Epithelial cell of esophagus (primary cell): ENCODE data around the gene OTOGL.

Source experiments
- DNase-seq: peaks from one replicate; pipeline ENCODE4 v3.0.0; 2010; ENCODE audit warnings: low read depth
- H3K4me3 ChIP-seq: 2 replicates; pipeline ENCODE4 v1.5.1; 2011; ENCODE audit warnings: mild to moderate bottlenecking, low read length, control low read depth
- TF ChIP-seq, protein P1 (sequence below): IDR thresholded peaks from 2 replicates; pipeline ENCODE4 v1.5.1; 2011; ENCODE audit warnings: low read depth, mild to moderate bottlenecking, low read length, control low read depth, inconsistent platforms; ENCODE audit not compliant: insufficient read depth; ENCODE audit errors: missing control alignments

The OTOGL gene

DNA sequence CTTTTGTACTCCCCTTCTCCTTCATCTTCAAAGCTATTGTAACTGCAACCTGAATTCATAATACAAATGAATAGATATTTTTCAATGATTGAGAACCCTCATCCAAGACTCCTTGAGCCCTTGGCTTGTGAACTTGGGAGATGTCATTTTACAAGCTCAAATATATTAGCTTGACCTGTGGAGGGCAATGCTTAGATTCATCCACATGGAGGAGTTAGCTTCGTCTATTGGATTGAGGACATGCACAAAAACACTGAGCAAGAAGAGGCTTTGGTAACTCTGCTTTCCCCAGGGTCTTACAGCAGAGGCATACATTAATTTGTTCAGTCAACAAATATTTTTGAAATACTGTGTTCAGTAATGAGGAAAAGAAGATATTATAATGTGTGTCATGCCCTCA, 101.1 kb downstream of the OTOGL start:
- no peak overlapping the region for H3K4me3 ChIP-seq
- no peak for DNase-seq
- TF ChIP-seq, protein P1, sequence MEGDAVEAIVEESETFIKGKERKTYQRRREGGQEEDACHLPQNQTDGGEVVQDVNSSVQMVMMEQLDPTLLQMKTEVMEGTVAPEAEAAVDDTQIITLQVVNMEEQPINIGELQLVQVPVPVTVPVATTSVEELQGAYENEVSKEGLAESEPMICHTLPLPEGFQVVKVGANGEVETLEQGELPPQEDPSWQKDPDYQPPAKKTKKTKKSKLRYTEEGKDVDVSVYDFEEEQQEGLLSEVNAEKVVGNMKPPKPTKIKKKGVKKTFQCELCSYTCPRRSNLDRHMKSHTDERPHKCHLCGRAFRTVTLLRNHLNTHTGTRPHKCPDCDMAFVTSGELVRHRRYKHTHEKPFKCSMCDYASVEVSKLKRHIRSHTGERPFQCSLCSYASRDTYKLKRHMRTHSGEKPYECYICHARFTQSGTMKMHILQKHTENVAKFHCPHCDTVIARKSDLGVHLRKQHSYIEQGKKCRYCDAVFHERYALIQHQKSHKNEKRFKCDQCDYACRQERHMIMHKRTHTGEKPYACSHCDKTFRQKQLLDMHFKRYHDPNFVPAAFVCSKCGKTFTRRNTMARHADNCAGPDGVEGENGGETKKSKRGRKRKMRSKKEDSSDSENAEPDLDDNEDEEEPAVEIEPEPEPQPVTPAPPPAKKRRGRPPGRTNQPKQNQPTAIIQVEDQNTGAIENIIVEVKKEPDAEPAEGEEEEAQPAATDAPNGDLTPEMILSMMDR, result no peak

DNA sequence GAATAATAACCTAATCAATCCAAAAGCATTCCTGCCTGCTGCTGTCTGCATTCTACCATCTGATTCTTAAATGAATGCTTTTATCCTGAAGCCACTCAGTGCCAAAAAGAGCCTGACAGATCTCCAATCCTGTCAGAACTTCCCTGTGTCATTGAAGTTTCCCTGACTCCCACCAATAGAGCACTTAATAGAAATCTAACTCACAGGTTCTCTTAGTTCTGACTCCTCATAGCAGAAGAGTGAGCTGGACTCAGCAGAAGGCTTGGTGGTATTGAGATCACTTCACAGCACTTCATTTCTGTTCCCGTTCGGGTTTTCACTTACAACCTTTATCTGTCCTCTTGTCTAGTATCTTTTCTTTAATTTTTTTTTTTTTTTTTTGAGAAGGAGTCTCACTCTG, 102.6 kb downstream of the OTOGL start:
- no peak for DNase-seq
- no peak overlapping the region for H3K4me3 ChIP-seq
- TF ChIP-seq, protein P1, result no peak

DNA sequence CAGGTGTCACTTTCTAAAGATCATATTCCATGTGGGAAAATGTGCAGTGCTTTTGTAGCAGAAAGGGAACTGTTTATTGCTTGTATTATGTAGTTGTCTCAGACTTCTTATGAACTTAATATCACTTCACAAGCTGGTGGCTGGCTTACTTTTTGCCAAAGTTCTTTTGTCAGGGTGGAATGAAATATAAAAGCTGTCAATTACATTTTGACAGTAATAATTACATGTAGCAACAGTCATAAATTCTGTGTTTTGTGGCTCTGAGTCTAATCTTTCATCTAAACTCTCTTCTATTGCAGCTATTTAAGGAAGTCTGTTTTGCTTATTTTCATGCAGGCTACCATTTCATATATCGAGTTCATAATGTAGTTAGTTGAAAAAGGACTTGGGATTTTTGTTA, 106.6 kb downstream of the OTOGL start:
- H3K4me3 ChIP-seq, result no peak overlapping the region
- TF ChIP-seq, protein P1, result no peak
- no peak for DNase-seq

DNA sequence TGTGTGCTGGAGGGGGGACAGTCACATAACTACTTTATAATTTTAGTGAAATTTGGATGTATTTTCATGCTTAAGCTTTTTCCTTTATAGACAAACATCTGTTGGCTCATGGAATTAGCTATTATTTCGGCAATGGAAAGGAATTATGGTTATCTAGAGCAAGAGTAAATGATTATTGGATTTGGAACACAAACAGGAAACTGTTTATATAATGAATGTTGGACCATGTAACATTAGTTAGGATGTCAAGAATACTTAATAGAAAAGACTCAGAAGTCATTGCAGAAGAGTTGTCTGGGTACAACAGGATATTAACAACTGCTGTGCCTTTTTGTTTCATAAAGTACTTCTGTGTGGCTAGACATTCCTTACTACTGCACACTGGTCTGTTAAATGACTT, 108.7 kb downstream of the OTOGL start:
- no peak overlapping the region for H3K4me3 ChIP-seq
- TF ChIP-seq, protein P1, result no peak
- DNase-seq, result no peak

DNA sequence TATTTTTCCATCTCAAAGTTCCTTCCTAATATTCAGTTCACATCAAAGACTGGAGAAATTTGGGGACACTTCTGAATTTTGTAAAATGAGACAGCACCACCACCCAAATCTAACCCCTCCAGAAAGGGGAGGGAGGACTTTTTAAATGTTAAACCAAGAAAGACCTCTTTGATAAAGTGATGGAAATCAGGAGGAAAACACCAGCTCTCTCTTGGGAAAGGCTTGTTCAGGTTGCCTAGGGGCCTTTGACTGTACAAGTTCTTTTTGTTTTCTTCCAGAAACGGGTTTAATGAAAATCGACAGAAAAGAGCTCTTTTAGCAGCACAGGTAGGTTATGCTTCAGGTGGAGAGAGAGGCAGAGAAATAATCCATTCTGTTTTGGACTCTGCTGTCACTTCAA, 112.3 kb downstream of the OTOGL start:
- no peak for DNase-seq
- TF ChIP-seq, protein P1, result no peak
- H3K4me3 ChIP-seq, result no peak overlapping the region

DNA sequence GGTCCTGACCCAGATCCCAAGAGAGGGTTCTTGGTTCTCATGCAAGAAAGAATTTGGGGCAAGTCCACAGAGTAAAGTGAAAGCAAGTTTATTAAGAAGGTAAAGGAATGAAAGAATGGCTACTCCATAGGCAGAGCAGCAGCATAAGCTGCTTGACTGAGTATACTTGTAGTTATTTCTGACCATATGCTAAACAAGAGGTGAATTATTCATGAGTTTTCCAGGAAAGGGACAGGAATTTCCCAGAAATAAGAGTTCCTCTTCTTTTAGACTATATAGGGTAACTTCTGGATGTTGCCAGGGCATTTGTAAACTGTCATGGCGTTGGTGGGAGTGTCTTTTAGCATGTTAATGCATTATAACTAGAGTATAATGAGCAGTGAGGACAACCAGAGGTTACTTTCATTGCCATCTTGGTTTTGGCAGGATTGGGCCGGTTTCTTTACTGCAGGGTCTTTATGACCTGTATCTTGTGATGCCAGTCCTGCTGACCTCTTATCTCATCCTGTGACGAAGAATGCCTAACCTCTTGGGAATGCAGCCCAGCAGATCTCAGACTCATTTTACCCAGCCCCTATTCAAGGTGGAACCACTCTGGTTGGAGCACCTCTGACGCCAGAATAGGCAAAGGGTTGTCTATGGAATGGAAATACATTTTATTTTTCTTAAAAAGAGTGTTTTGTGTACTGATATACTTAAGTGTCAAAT, 113.8 kb downstream of the OTOGL start:
- no peak for DNase-seq
- no peak overlapping the region for H3K4me3 ChIP-seq
- TF ChIP-seq, protein P1, result no peak

DNA sequence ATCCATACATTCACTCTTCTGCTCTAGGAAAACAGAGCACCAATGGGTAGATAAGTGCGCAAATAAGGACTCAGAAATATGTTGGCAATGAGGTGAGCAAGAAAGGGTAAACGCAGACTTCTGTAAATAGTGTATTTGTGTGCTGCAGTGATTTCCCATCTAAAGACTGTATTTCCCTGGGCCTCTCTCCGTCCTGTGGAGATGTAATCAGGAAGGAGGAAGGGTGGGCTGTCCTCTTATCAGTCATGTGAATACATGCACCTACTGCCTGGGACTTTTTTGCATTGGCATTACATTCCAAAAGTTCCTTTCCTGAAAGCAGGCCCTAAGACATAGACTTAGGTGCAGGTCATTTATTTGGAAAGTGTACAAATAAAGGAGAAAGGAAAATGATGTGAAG, 114.5 kb downstream of the OTOGL start:
- H3K4me3 ChIP-seq, result no peak overlapping the region
- TF ChIP-seq, protein P1, result no peak
- no peak for DNase-seq
